Astrocyte (in vitro differentiated cells and primary cell): ENCODE measurements around the gene BSCL2. TPM values are rescaled to one million over a fixed set of nuclear protein-coding genes. Genes with fewer than 3 reads are reported as not detected.

ENCODE experiments used
- DNase-seq: peaks from one replicate; pipeline ENCODE4 v3.0.0-alpha.2; 2010; ENCODE audit warnings: low read depth
- FAIRE-seq: peaks from 2 replicates; lab custom pipeline; 2011; peaks lifted over from hg19 to GRCh38; lab: Jason Lieb, UNC
- H2AFZ ChIP-seq: 2 replicates; pipeline ENCODE4 v1.6.0; 2012; ENCODE audit warnings: low read depth, low read length, inconsistent platforms
- H3K27ac ChIP-seq: 2 replicates; pipeline ENCODE4 v1.5.1; 2011; ENCODE audit warnings: low read depth, low read length, inconsistent platforms
- H3K27me3 ChIP-seq: 2 replicates; pipeline ENCODE4 v1.6.0; 2011; ENCODE audit warnings: low read length, inconsistent platforms; ENCODE audit not compliant: insufficient read depth
- H3K36me3 ChIP-seq: 2 replicates; pipeline ENCODE4 v1.5.1; 2011; ENCODE audit warnings: low read length, inconsistent platforms; ENCODE audit not compliant: insufficient read depth
- H3K4me1 ChIP-seq: 2 replicates; pipeline ENCODE4 v1.5.1; 2011; ENCODE audit warnings: low read length, inconsistent platforms; ENCODE audit not compliant: insufficient read depth
- H3K4me2 ChIP-seq: 2 replicates; pipeline ENCODE4 v1.6.0; 2012; ENCODE audit warnings: low read length, inconsistent platforms
- H3K4me3 ChIP-seq: 2 replicates; pipeline ENCODE4 v1.5.1; 2011; ENCODE audit warnings: low read depth, mild to moderate bottlenecking, low read length, inconsistent platforms; ENCODE audit not compliant: insufficient read depth
- H3K79me2 ChIP-seq: 2 replicates; pipeline ENCODE4 v1.6.0; 2012; ENCODE audit warnings: mild to moderate bottlenecking, low read length, inconsistent platforms; ENCODE audit not compliant: insufficient read depth
- H3K9ac ChIP-seq: 2 replicates; pipeline ENCODE4 v1.6.0; 2012; ENCODE audit warnings: mild to moderate bottlenecking, low read length, inconsistent platforms
- H3K9me3 ChIP-seq: 2 replicates; pipeline ENCODE4 v1.5.1; 2012; ENCODE audit warnings: low read depth, mild to moderate bottlenecking, low read length, inconsistent platforms; ENCODE audit not compliant: insufficient read depth
- H4K20me1 ChIP-seq: 2 replicates; pipeline ENCODE4 v1.6.0; 2012; ENCODE audit warnings: low read length, inconsistent platforms; ENCODE audit not compliant: insufficient read depth
- H3K27ac Mint-ChIP-seq: one replicate; pipeline ENCODE4 v1.8.0; 2021; ENCODE audit warnings: mild to moderate bottlenecking, mixed read lengths; ENCODE audit not compliant: unreplicated experiment
- H3K27me3 Mint-ChIP-seq: one replicate; pipeline ENCODE4 v1.8.0; 2021; ENCODE audit warnings: low read depth, mixed read lengths; ENCODE audit not compliant: unreplicated experiment
- H3K36me3 Mint-ChIP-seq: one replicate; pipeline ENCODE4 v1.8.0; 2021; ENCODE audit warnings: low read depth, mixed read lengths; ENCODE audit not compliant: unreplicated experiment
- H3K4me1 Mint-ChIP-seq: one replicate; pipeline ENCODE4 v1.8.0; 2021; ENCODE audit warnings: low read depth, mixed read lengths; ENCODE audit not compliant: unreplicated experiment
- H3K4me3 Mint-ChIP-seq: one replicate; pipeline ENCODE4 v1.8.0; 2021; ENCODE audit warnings: mild to moderate bottlenecking, moderate library complexity, mixed read lengths; ENCODE audit not compliant: unreplicated experiment
- H3K9me3 Mint-ChIP-seq: one replicate; pipeline ENCODE4 v1.8.0; 2021; ENCODE audit warnings: mild to moderate bottlenecking, mixed read lengths; ENCODE audit not compliant: unreplicated experiment
- CTCF ChIP-seq: IDR thresholded peaks from 2 replicates; pipeline ENCODE4 v1.5.1; 2011; ENCODE audit warnings: low read depth, mild to moderate bottlenecking, inconsistent platforms, low read length, moderate library complexity; ENCODE audit not compliant: insufficient read depth
- EZH2 ChIP-seq: IDR thresholded peaks from 2 replicates; pipeline ENCODE4 v1.6.1; 2012; ENCODE audit warnings: mild to moderate bottlenecking, low read length, inconsistent platforms; ENCODE audit not compliant: insufficient read depth
- total RNA-seq: library from RNA; stranded (reverse); gene quantifications from 2 replicates; pipeline ENCODE4 v1.2.1, GENCODE V29; 2021

The BSCL2 gene
- total RNA-seq, 1 donor from 2014 or later = 51.1 TPM

GRCh38 chr11:62721994-62722393, 14.8 kb upstream of the BSCL2 start:
- no peaks in the 10 kb centered on the region for H3K27me3 ChIP-seq
- no peak overlapping the region for H3K4me3 ChIP-seq
- no peak overlapping the region for H3K9ac ChIP-seq
- no peak for DNase-seq
- Mint-ChIP-seq H3K4me3 (peak overlapping the region; percentile 73), H3K27ac (peak overlapping the region; percentile 68), H3K27me3 (no peaks in the 10 kb centered on the region), H3K36me3 (peaks cover 36% of the 10 kb centered on the region), H3K4me1 (peaks cover 21% of the 10 kb centered on the region), H3K9me3 (no peaks in the 10 kb centered on the region)
- H4K20me1 ChIP-seq = peaks cover 78% of the 10 kb centered on the region
- peaks cover 63% of the 10 kb centered on the region for H3K36me3 ChIP-seq
- FAIRE-seq = no peak
- H3K79me2 ChIP-seq = peaks cover 90% of the 10 kb centered on the region
- H3K9me3 ChIP-seq = no peaks in the 10 kb centered on the region
- H3K4me2 ChIP-seq = no peak overlapping the region
- no peak overlapping the region for H2AFZ ChIP-seq
- H3K27ac ChIP-seq = no peak overlapping the region
- no peak for TF ChIP-seq CTCF
- no peak for TF ChIP-seq EZH2
- H3K4me1 ChIP-seq = peaks cover 11% of the 10 kb centered on the region

GRCh38 chr11:62719302-62719978, 12.2 kb upstream of the BSCL2 start:
- no peak for FAIRE-seq
- no peak overlapping the region for H3K27ac Mint-ChIP-seq

More at GRCh38 chr11:62719302-62719978, 12.2 kb upstream of the BSCL2 start:
- no peak overlapping the region for H3K27ac ChIP-seq
- peaks cover 88% of the 10 kb centered on the region for H3K79me2 ChIP-seq
- peaks cover 6% of the 10 kb centered on the region for H3K4me1 ChIP-seq
- peaks cover 43% of the 10 kb centered on the region for H3K36me3 Mint-ChIP-seq
- no peak overlapping the region for H3K9ac ChIP-seq
- H4K20me1 ChIP-seq = peaks cover 63% of the 10 kb centered on the region
- H3K27me3 ChIP-seq = no peaks in the 10 kb centered on the region
- H3K4me2 ChIP-seq = no peak overlapping the region
- peaks cover 18% of the 10 kb centered on the region for H3K4me1 Mint-ChIP-seq
- no peaks in the 10 kb centered on the region for H3K9me3 ChIP-seq
- no peak for TF ChIP-seq CTCF
- TF ChIP-seq EZH2 = no peak
- no peak overlapping the region for H3K4me3 ChIP-seq
- no peak overlapping the region for H3K4me3 Mint-ChIP-seq
- H3K27me3 Mint-ChIP-seq = no peaks in the 10 kb centered on the region
- peaks cover 86% of the 10 kb centered on the region for H3K36me3 ChIP-seq
- DNase-seq = no peak
- no peaks in the 10 kb centered on the region for H3K9me3 Mint-ChIP-seq
- no peak overlapping the region for H2AFZ ChIP-seq
